Activated CD4-positive, alpha-beta T cell treated with anti-CD3 and anti-CD28 coated beads for 24 hours (primary cell): Measurements from ENCODE around the gene SLC35E1.
A peak's percentile ranks its signal among the peaks of the same experiment; 100 is the strongest.

Experiments
- DNase-seq, 2 donors: peaks; one replicate each; pipeline ENCODE4 v3.0.0-alpha.2; 2020; ENCODE audit warnings: low read depth in 2 of 2

Gene SLC35E1

DNA sequence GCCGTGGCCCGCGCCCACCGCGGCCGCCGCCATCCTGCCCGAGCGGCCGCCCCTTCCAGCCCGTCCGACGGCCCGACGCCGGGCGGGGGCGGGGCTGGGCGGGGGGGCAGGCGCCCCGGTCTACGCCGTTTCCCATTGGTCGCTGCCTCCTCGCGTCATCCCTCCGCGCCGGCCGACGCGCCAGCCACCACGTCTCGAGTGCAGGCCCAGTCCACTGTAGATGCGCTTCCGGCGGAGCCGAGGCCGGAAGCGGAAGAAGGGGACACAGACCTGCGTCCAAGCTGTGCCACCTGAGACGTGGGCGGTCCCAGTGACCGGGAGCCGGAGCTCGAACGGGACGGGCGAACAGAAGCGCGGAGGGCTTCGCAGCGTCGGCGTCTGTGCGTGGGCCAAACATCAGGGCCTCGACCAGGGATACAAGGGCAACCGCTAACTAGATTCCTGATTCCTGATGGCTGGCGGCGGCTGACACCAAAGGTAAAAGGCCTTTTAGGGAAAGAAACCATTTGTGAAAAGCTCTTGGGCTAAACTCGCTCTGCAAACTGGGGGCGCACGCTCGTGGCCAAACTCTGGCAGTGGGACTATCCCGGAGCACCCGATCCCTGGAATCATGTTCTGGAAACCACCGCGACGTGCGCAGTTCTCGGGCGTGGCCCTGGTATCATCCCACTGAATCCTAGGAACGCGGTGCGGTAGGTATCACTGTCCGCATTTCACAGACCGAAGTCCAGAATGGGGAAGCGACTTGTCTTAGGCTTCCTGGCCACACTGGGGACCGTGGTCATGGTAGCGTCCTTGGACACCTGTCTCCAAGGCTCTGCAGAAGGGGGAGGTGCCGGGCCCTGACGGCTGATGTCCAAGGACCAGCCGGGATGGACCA is at the start of gene SLC35E1:
Gene SLC35E1 (minus strand): TSS at position 84 of the 880 bp plus-strand sequence. CDS start 51 bp downstream, at position 33.
- DNase-seq, result peak; percentile 79 to 85

DNA sequence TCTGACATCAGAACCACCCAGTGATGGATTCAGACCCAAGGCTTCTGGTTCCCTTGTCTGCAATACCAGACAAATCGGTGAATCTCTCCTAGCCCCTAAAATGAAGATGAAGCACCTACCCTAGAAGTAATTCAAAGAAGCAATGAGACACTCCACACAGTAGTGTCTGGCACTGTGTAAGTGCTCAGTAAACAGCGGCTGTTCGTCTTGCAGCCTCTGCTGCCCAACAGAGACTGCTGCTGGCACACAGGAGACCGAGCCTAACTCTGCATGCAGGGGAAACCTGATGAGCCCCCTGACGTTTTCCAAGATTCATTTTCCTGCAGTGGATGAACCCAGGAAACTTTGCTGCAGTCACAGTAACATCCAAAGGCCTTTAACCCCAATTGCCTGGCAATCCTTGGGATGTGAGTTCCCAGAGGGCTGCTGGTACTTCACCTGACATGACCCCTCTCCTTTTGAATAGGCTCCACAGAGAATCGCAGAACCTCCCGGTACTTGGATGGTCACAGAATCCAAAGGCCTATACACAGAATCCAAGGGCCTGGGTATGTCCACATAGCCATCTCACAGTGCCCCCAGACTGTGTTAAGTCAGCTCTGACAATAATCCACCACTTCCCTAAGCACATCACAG is 49.1 kb upstream of the SLC35E1 start:
- DNase-seq, result no peak

DNA sequence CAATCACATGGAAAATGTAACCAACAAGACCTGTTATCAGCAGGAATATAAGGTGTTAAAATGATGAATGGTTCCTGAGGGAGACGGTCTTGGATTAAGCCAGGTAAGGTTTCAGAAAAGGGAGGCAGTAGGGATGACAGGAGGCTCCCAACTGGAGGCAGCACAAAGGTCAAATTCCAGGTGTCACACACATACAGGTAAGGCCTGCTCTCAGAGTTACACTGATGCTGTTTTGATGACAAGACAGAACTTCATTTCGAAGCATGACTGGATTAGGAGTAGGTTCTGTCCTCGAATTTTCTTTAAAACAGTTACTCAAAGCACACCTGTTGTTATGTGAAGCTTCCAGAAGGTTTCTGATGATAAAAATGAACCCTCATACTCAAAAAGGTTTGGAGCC is 48.4 kb upstream of the SLC35E1 start:
- DNase-seq, result no peak

DNA sequence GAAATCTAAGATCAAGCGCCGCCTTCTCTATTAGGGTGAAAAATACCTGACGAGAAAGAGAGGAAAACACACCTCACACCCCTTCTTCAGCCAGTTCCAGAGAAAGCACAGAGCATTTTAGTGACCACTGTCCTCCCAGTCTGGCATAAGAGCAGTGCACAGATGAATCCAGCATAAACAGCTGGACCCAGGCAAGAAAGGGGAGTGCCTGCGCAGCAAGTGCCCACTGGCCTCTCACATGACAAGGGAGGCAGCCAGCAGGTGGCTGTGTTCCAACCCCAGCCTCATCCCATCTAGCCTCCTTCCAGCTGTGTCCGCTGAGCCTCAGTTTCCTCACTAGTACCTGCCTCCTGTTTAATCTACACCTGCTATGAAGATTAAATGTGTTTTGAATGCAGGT is 47.8 kb upstream of the SLC35E1 start:
- DNase-seq, result no peak

DNA sequence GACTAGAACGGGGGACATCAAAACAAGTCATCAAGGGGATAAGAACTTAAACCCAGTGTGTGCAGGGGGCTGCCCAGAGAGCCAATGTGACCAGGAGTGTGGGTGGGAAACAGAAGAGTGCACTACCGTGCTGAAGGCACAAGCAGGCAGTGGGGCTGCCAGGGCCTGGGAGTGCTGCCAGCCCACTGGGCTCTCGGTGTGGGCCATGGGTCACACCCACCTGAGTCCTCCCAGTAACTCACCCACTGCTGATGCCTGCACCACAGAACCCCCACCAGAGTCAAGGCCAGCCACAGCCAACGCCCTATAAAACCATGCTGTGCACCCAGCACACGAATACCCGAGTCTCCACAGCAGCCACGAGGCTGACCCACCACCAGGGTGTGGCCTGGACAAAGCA is 47.2 kb upstream of the SLC35E1 start:
- no peak for DNase-seq

DNA sequence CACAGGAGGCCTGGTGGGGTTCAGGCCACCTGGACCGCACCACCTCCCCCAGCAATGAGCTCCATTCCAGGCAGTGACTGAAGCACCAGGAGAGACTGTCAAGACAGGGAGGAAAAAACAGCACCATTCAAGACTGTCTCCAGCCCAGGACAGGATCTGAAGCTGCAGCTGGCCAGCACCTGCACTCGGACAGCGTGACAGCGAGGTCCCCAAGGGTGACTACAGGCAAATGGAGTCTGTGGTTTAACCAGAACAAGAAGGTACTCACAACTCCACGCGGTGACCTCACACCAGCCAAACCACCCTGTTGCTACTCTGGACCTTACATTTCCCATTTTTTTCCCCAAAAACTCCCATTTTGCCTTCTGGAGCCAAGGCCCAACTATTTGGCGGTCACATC is 46.0 kb upstream of the SLC35E1 start:
- DNase-seq, result no peak

DNA sequence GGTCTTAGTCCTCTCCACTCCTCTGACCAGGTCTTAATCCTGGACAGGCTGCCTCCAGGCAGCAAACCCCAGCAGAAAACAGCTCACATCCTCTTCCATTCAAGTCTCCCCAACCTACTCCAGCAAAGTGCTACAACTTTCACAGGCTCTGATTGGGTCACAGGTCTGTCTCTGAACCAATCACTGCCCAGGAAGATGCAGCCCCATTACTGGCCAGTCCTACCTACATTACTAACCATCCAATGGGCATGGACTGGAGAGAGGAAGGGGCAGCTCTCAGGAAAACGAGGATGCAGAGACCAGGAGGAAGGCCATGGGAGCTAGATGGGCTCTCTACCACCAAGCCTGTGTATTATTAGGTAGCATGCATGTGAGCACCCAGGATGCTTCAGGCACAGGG is 43.6 kb upstream of the SLC35E1 start:
- DNase-seq, result no peak

DNA sequence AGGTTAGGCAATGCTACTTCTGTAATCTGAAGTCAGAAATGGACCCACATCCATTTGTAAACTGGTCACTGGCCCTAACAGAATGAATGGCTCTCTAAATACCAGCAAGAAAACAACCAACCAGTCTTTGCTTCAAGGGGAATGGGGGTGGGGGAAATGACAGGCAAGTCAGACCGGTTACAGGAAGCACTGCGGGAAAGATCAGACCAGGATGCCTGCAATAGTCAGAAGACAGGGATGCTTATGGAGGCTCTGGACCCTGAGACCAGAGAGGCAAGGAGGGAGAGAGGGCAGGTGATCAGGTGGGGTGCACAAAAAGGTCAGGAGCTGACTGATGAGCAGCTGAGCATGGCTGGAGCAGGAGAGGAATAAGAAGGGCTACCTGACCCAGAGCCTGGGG is 42.7 kb upstream of the SLC35E1 start:
- DNase-seq, result no peak

DNA sequence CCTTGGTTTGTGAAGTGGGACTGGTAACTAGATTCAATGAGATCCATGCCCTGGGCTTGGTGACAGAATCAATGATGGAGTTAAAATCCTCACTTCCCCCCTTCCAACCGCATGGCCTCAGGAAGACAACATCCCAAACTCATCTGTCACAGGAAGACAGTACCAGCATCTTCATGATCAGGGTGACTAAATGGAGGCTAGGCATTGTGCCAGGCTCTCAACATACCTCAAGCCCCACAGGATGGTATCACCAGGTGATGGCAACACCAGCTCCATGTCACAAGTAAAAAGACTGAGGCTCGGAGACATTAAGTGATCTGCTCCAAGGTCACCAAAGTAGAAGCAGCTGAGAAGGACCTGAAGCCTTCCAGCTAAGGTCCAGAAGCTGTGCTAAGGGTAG is 41.6 kb upstream of the SLC35E1 start:
- DNase-seq, result no peak

DNA sequence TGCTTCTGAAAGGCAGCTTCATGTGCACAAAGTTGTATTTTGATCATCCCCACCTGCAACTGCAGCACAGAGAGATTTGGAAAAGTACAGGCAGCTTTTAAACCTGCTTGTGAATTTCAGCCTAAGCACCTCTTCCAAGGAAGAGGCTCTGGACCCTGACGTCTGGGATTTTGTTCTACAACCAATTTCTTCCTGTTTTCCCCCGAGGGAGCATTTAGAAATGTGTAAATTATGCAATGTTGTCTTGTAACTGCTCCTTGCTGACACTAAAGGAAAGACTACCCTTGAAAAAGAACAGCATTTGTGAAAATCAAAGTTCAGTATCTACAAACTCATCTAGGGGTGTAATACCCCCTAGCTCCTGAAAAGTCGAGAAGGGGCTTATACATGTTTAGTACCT is 40.4 kb upstream of the SLC35E1 start:
- no peak for DNase-seq

DNA sequence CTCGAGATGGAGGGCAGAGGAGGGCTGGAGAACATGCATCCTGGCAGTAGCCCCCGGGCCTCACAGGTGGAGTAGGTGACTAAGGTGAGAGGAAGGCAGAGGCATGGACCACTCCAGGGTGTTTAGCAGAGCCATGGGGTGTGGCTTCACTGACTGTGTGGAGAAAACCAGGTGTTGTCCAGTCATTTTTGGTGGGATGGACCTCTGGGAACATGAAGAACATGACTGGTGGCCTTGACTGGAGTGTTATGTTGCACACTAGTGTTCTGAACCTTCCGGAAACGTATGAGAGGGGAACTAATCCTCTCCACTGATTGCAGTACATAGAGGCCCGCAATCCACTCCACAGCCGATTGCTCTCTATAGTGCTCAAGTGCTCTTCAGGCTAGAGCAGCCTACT is 38.9 kb upstream of the SLC35E1 start:
- DNase-seq, result no peak

DNA sequence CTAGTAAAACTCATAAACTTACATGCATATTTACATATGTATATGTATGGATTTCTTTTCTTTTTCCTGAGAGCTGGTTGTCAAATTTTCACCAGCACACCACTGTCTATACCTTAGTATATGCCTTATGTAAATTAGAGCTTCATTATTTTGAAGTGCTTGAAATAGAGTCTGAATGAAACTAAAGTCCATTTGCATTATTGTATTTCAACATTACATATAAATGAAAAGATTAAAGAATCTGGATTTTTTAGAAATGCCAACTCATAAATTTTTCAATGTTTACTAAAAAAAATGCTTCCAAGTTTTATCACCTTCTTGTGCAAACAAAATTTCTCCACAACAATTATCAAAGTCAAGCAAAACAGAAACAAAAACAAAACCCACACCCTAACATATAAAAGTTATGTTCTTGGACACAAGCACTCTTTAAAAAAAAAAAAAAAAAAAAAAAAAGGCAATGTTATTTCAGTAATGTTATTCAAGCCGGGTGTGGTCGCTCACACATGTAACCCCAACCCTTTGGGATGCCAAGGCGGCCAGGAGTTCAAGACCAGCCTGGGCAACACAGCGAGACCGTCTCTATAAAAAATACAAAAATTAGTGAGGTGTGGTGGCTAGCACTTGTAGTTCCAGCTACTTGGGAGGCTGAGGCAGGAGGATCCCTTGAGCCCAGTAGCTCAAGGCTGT is 37.4 kb upstream of the SLC35E1 start:
- DNase-seq, result no peak

DNA sequence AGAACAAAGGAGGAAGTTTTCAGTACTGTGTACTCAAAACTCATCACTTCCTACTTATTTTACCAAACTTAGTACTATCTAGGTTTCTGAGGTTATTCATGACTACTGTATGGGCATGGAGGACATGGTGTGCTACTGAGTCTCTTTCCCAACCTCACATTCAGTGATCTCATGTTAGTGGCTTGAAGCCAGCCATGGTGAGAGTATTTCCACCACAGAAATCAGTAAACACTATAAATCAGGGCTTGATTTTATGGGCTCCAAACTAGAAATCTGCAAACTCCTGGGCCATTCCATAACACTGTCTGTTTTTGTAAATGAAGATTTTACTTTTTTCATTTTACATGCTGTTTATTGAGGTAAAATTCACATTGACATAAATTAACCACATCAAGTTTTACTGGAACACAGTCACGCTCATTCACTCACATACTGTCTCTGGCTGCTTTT is 36.1 kb upstream of the SLC35E1 start:
- DNase-seq, result no peak

DNA sequence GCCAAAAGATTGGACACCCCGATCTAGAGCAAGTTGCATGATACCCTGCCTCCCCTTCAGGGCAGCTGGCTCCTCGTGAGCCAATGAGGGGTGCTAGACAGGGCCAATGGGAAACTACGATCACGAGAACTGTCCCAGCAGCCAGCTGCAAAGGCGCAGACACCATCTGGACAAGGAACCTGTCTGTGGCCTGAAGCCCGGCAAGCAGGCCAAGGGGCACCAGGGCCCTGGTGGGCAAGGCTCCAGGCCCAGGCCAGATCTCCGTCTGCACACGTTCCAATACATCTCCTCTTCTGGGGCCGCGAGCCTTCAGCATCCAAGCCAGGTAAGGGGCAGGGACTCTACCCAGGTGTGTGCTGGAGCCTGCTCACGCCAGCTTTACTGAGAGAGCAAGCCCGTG is 35.6 kb upstream of the SLC35E1 start:
- DNase-seq, result no peak

DNA sequence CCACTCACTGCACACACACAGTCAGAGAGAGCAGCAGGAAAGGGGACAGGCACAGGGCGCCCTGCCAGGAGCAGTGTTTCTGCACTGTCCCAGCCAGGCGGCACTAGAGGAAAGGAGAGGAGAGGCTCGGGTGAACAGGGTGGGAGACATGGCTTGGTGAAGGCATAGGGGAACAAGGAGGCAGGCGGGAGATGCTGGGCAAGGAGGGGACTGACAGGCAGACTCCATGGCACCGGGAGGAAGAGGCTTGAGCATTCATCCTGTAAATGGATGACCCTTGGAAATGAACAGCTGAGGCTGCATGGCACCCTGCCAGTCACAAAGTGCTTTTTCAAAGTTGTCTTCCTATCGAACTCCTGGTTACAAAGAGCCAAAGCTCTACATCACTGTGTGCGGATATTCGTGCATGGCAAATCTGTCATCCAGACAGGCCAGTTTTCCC is 33.4 kb upstream of the SLC35E1 start:
- no peak for DNase-seq

DNA sequence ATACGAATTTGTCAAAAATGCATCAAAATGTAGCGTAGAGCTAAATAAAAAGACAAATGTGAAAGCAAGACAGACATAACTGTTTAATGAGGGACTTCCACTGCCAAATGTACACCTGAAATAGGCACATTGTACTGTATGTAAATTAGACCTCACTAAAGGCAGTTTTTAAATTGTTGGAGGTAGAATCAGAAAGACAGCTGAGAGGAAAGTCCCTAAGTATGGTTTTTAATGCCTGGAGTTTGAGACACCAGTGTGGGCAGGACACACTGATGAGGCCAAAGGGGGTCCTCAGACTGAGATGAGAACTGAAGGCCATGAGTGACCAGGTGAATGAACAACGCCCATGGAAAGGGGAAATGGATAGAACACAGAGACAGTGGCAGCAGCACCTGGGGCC is 32.9 kb upstream of the SLC35E1 start:
- no peak for DNase-seq

DNA sequence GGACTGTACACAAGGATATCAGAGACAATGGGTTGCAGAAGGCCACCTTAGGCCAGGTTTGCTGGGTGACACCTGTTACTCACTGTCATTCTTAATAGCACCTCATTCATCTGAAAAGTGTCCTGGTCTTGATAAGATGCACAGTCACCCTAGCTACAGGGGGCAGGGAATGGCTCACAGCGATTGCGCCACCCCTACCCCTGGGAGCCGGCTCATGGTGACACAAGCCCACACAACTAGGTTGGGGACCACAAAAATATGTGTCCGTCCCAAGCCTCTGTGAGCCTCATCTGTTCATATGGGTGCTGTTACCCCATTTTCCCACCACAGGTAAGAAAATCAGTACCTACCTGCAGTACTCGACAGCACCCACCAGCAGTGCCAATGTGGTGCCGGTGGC is 32.4 kb upstream of the SLC35E1 start:
- DNase-seq, result no peak

DNA sequence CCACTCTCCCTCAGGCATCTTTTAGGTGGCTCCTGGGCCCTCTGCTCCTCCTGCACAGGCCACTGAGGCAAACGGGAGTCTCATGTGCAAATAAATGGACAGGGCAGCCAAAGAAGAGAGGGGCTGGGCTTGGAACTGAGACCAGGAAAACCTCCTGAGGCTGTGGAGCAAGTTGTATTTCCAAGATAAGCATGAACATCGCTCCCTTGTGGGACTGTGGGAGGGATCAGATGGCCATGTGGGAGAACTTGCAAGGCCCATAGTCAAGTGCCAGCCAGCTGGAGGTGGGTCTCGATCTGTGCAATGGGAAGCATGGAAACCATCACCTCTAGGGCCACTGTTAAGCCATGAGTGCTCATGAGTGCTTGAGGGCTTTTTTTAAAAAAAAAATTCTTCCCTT is 30.9 kb upstream of the SLC35E1 start:
- DNase-seq, result no peak

DNA sequence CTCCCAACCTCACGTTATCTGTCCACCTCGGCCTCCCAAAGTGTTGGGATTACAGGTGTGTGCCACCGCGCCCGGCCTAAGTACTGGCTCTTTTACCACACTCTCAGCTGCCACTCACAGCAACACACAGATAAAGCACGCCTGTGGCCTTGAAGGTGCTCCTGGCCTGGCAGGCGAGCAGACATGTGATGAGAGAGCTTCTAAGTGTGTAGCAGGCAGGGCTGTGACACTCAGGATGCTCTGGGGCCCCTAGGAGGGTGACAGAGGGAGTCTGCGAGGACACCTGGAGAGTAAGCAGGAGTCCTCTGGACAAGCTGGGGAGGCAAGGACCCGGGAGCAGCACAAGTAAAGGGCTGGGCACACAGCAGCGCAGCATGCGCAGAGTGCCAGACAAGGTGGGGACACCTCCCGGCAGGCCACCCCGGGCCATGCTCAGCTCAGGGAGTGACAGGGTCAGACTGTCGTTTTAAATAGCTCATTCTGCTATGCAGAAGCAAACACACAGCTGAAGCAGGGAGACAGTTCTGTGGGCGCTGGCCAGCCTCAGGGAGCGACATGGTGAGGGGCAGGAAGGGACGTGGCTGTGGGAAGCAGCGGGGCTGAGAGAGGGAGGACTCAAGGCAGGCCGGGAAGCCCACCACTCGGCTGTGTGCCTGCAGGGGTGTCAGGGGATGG is 29.3 kb upstream of the SLC35E1 start:
- no peak for DNase-seq

DNA sequence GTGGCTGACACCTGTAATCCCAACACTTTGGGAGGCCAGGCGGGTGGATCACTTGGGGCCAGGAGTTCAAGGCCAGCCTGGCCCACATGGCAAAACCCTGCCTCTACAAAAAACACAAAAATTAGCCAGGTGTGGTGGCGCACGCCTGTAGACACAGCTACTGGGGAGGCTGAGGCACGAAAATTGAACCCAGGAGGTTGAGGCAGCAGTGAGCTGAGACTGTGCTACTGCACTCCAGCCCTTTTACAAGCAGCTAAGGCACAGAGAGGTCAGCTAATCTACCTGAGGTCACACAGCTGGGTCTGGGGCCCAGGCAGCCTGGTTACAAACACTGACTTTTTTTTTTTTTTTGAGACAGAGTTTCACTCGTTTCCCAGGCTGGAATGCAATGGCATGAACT is 28.6 kb upstream of the SLC35E1 start:
- DNase-seq, result no peak

DNA sequence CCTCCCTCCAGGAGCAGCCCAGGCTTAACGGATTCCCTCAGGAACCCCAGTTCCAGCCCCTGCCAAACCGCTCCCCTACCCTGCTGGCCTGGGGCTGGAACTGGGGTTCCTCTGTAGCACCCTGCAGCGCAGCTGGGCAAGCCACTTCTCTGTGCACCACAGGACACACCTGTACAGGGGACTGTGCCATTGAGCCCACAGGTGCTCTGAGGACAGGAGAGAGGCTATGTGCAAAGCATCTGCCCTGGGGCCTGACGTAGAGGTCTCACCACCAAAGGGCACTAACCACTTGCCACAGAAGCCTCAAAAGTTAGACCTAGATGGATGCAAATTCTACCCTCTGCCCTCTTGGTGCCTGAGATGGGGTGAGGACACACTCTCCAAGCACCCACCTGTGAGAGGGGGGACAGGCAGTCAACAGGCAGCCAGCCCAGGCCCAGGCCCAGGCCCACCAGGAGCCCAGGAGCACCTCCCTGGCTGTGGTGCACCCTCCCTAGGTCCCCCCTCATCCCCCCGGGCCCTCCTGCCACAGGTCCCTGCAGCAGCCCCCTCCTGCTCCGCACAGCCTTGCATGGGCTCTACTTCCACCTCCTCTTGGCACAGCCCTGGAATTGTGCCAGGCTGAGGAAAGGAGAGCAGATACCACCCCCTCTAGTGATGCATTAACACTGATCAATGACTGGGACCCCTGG is 27.6 kb upstream of the SLC35E1 start:
- no peak for DNase-seq

DNA sequence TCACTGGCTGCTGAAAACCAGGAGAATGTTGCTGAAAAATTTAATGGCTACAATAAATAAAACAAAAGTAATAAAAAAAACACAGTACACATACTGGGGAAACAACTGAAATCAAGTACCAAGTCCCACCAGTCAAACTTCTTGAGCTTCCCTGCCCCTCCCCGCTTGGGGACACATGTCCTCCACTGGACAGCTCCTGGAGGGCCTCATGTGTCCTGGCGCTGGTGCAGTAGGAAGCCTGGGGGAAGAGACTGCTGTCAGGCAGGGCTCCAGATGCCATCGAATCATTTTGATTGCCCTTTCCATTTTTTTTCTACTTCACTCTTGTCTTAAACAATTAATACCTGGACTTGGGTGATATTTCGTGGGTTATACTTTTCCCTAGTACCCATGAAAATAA is 26.6 kb upstream of the SLC35E1 start:
- no peak for DNase-seq
